ENCODE measurements around the gene CDH6.

DNA sequence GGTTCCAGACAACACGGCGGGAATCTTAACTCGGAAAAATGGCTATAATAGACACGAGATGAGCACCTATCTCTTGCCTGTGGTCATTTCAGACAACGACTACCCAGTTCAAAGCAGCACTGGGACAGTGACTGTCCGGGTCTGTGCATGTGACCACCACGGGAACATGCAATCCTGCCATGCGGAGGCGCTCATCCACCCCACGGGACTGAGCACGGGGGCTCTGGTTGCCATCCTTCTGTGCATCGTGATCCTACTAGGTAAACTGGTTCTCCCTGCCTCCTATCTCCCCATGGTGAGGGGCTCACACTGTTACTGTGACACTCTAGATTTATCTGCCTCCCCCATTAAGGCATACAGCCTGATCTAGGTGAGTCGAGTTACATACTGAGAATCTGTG lies 124.2 kb downstream of the CDH6 start:
- TF ChIP-seq, protein P1, sequence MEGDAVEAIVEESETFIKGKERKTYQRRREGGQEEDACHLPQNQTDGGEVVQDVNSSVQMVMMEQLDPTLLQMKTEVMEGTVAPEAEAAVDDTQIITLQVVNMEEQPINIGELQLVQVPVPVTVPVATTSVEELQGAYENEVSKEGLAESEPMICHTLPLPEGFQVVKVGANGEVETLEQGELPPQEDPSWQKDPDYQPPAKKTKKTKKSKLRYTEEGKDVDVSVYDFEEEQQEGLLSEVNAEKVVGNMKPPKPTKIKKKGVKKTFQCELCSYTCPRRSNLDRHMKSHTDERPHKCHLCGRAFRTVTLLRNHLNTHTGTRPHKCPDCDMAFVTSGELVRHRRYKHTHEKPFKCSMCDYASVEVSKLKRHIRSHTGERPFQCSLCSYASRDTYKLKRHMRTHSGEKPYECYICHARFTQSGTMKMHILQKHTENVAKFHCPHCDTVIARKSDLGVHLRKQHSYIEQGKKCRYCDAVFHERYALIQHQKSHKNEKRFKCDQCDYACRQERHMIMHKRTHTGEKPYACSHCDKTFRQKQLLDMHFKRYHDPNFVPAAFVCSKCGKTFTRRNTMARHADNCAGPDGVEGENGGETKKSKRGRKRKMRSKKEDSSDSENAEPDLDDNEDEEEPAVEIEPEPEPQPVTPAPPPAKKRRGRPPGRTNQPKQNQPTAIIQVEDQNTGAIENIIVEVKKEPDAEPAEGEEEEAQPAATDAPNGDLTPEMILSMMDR (IDR thresholded peaks at IDR 0.05; ENCODE audit: low read depth, low read length), result no peak
- no peak for TF ChIP-seq POLR2A (IDR thresholded peaks at IDR 0.05; ENCODE audit: extremely low read depth, insufficient read length)

Data from NB4 (cell line).